Right ventricle myocardium inferior (tissue), 1 donor: ENCODE results near the gene CFP. TPM values are rescaled to one million over a fixed set of nuclear protein-coding genes. Genes with fewer than 3 reads are reported as not detected.

Experiments used
- ATAC-seq: fragments of 200-7000 bp; cut with Tn5 transposase; one replicate; pipeline ENCODE4 v1.9.1; 2020; ENCODE audit warnings: mild to moderate bottlenecking, moderate library complexity
- DNase-seq: peaks from one replicate; pipeline ENCODE4 v3.0.0; 2021; ENCODE audit errors: missing footprints
- intact Hi-C: fragments of 100-400 bp; cut with DNase I; formaldehyde crosslinking; loops from one replicate; pipeline ENCODE4 v1.11.0; 2022
- total RNA-seq: library from RNA; stranded (reverse); fragmentation: NEBNext Ultra II Directional; extraction: Animal tissue kit (Norgen Biotek cat#: 25700); gene quantifications from one replicate; pipeline ENCODE4 v1.2.1, GENCODE V29; 2021
- donor health status: DM: no; HTN: yes; CAD: no; lungs with severe emphysema.

The CFP gene
- total RNA-seq, 1 donor from 2014 or later = 3.7 TPM

DNA sequence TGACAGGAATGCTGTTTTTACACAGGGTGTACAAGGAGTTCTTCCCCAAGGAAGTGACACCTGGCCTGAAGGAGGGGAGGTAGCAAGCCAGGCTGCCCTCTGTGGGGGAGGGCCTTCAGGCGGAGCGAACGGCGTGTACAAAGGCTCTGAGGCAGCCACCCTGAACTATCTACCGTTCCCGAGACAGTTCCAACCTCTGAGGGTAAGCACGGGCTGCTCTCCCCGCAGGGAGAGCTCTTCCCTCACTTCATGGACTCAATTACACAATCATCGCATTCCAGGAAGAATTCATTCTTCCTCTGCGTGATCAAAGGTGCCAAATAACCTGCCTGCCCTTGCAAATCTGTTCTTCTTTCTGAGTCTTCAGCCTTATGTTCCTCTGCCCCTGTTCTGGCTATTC lies 15.8 kb upstream of the CFP start:
- ATAC-seq = no peak
- intact Hi-C loops = loop anchor here (2.0 to 10.0 kb wide), 3 partner anchors 83 to 451 kb away; partner anchors contain the start of genes ARAF and UBA1
- no peak for DNase-seq

DNA sequence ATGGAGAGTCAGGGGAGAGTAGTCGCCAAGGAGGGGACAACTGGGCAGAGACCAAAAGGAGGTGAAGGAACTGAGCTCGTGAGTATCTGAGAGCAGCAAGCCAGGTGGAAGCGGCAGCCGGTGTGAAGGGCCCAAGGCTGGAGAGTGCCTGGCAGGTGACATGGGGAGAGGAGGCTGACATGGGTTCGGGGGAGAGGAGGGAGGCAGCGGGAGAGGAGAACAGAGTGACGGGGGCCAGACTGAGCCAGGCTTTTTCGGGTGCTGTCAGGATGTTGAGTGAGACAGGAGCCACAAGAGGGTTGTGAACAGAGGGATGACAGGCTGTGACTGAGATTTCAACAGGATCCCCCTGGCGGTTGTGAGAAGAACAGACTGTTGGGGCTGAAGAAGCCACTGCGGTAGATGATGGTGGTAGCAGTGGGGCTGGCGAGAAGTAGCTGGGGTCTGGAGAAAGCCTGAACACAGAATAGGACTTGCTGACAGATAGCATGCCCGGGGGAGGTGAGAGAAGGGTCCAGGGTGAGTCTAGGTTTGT lies 14.9 kb upstream of the CFP start:
- DNase-seq = no peak
- peak; percentile 70 for ATAC-seq
- intact Hi-C loops = loop anchor here (2.0 to 10.0 kb wide), 3 partner anchors 82 to 450 kb away; partner anchors contain the start of genes ARAF and UBA1

DNA sequence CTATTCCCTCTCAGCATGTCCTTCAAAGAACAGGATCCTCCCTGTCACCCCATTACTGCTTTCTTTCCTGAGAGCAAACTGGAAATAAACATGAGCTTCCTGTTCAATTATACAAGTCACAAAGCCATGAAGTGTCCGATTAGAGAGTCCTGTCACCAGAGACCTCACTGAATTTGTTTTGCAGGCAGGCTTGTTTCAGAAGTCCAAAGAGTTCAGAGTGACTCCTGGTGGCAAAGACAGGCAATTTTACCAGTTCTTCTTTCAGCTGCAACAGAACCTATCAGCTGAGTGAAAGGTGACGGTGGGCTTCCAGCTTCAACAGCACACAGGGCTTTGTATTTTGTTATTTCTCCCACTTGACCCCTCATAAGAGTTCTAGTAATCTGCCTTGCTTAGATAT lies 14.2 kb upstream of the CFP start:
- no peak for DNase-seq
- intact Hi-C loops = loop anchor here (2.0 to 10.0 kb wide), 2 partner anchors 103 to 449 kb away; partner anchors contain the start of gene UBA1
- peak; percentile 52 for ATAC-seq

DNA sequence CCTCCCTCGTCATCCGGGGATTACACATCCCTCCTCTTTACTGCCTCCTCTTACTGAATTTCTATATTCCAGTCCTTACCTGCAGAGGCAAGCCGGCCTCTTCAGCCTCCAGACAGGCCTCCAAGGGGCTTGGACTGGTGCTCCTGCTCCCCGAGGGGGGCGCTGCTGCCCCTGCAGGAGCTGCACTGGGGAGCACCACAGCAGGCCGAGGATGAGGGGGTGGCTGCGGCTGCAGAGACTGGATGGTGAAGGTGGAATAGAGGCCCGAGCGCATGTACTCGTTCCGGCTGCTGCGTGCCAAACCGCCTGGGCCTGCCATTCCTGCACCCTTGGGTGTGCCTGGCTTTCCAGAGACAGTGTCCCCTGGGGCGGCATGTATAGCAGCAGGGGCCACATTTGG lies 9.1 kb upstream of the CFP start:
- ATAC-seq = no peak
- intact Hi-C loops = no loop called here
- no peak for DNase-seq

DNA sequence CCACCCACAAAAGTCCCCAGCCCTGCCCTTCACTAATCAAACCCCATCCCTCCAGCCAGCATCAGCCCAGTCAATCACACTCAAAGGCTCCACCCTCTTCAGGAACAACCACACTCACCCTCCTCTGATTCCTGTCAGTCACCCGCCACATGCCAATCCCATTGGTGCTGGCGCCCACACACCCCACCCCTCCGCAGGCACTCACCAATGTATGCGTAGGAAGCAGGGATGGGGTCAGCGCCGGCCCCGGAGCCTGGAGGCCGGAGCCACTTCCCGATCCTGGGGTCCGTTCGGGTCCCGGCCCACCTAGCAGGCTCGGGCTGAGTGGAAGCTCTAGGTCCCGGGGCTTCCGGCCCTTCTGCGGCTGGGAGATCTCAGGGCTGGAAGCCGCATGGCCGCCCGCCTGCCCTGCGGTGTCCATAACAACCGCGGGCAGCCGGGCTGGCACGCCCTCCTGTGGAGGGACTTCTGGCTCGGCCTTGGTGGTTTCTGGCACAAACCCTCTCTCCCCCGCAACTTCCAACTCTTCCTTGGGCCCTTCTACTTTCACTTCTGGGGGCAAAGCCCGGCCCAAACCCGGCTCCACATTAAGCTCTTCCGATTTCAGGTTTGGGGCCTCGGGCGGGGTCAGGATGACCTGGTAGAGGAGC lies 7.9 kb upstream of the CFP start:
- ATAC-seq (peak; percentile 70), DNase-seq (peak; percentile 77)
- intact Hi-C loops = no loop called here

DNA sequence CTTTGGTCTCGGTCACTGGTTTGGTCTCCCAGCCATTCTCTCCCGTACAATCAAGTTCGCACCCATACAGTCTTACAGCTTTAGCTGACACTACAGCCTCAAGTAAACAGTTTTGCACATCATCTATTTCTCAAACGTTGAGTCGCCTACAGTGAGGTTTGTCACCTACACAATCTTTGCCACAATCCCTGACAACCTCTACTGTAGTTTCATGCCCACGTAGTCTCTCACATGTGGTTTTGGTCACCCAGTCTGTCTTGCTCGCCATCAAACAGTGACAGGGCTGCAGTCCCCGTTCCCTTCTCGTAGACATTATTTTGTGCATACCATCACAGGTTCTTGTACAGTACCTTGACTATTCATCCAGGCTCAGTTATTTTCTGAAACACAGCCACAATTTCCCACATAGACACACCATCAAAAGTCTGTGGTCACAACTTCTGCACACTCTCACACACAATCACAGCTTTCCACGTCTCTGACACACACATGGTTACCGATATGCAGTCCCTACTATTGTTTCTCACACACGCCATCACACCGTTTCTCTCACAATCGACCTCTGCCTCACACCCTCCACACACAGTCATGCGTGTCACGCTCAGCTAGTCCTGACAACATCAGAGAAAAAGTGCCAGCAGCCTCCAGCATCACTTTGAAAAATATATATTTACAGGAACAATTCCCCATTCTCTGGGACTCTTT lies 5.3 kb upstream of the CFP start:
- intact Hi-C loops = no loop called here
- DNase-seq (no peak), ATAC-seq (no peak)

DNA sequence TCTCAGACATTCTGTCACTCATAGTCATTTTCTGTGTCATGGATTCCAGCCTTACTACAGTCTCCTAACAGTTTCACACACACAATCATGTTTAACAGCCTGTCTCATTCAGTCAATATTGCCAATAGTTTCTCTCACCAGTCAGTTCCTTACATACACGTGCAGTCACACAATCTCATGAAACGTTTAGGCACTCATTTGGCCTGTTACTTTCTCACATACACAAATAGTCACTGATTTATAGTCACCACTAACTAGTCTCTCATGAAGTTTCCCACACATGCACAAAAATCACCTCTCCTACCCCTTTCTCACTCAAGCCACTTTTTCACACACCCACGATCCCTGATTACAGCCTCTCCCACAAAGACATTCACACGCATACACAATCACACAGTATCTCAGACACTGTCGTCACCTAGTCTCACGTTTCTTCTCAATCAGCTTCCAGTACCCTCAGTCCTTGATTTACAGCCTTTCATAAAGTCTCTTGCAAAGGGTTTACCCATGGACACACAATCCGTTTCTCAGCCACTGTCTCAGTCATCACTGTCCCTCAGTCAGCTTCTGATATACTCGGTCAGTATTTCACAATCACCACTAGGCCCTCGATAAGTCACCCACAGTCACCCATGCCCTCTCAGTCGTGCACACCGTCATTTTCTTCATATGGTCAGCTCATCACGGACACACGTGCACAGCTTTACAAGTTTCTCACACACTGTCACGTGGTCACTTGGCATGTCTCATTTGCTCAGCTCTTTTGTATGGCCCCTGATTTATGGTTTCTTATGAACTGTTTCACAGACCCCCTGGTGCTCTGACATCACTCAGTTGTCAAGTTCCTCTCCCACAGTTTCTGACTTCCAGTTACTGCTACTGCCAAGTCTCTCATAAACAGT lies 4.2 kb upstream of the CFP start:
- ATAC-seq (no peak), DNase-seq (no peak)
- intact Hi-C loops = no loop called here

DNA sequence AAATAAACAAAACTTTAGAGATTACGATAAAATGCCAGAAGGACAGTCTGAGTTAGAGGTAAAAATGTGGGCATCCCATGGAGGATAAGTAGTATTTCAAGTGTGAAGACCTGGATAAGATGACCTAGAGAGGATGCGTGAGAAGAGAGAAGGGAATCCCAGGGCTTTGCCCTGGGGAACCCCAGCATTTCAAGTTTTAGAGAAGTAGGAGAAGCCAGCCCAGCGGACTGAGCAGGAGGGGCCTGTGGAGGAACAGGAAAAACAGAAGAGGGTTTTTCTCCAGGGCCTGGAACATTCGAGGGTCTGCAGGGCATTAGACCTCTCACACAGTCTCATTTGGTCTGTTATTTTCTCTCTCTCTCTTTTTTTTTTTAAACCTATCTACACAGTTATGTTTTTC lies 2.9 kb upstream of the CFP start:
- DNase-seq = no peak
- ATAC-seq = no peak
- intact Hi-C loops = no loop called here

DNA sequence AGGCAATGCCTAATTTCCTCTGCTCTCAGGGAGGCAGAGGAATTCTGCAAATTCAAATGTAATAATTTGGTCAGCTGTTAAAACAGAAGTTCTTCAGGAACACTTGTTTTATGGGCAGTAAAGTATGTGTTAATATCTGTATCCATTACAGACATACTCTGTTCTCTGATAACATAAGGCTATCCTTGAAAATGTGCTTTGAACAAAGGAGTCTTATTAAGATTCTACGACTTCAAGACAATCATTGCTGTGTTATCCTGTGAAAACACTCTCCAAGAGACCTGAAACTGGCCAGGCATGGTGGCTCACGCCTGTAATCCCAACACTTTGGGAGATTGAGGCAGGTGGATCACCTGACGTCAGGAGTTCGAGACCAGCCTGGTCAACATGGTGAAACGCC lies 1.9 kb upstream of the CFP start:
- ATAC-seq = no peak
- intact Hi-C loops = no loop called here
- DNase-seq = no peak

DNA sequence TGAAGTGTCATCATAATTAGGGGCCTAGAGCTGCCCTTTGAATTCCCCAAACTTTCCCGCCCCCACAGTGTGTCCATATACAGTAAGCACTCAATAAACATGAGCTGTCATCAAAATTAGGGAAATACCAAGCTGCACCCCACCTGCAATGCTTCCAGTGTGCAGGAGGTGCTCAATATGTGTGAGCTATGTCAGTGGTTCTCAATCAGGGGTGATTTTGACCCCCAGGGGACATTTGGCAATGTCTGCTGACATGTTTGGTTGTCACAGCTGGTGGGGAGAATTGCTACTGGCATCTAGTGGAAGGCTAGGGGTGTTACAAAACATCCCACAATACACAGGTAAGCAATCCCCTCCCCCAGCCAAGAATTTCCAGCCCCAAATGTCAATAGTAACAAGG lies 748 bp downstream of the CFP start:
- DNase-seq (no peak), ATAC-seq (no peak)
- intact Hi-C loops = no loop called here

DNA sequence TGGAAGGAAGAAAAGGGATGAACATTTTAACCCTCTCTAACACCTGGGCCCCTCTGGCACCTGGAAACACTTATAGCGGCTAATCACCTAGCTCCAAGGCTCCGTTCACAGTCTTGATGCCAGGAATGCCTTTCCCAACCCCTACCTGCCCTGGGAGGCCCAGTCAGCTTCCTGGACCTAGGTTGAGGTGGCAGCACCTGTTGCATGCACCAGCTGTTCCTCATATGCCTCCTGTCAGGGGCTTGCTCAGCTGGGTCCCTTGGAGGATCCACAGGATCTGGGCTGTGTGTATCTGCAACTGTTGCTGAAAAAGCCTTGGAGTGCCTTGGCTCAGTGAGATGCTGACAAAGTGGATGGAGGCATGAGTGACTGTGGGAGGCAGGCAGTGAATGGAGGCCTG lies 4.4 kb downstream of the CFP start:
- intact Hi-C loops = no loop called here
- DNase-seq (no peak), ATAC-seq (no peak)

DNA sequence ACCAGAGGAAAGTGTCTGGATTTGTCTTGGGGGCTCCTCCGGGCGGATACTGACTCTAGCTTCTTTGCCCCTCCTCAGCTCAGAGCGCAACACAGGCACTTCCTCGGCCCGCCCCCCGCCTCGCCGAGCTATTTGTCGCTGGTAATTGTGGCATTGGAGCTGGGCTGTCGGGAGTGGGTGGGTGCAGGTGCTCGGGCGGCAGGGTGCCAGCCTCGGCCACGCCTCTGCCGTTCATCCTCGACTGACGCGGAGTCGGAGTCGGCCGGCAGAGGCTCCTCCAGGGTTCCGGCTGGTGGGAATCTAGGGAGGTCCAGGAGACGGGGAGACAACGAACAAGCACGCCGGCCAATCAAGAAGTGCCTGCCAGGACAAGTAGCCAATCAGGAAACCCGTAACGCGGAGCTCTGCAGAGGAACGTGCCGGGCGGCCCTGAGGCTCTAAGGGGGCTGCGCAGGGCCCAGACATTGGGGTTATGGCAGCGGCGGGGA lies 6.1 kb downstream of the CFP start:
- peak; percentile 69 for DNase-seq
- intact Hi-C loops = no loop called here
- ATAC-seq = peak; percentile 46

DNA sequence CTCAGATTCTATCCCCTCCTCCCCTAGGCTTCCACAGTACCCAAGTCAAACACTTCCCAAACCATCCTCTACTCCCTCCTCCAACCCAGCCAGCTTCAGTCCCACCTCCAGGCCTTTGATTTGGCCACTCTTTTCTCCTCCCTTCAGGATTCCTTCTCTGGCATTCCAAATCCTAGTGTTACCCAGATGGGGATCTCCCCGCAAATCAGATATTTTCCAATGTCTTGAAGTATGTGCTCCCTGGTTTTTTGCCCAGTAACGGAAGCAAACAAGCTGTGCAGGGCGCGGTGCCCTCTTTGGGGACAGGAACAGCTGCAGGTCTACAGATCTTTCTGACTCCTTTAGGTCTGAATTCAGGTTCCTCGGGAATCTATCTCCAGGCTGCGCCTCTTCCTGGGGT lies 7.9 kb downstream of the CFP start:
- intact Hi-C loops = no loop called here
- DNase-seq (no peak), ATAC-seq (no peak)

DNA sequence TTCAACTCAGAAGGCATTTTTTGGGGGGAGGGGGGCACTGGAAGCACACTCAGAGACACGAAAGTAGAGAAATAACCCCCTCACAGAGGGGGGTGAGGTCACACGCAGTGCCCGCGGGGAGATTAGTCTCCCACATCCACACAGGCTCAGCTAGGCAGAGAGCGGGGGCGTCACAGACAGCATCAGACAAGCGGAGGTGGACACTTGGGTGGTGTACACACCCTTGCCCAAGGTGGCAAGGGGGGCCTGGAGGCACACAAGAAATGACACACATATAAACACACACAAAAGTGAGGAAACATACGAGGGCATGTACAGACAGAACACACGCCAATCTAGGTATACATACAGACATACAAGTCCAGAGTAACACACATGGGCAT lies 9.4 kb downstream of the CFP start:
- no peak for ATAC-seq
- DNase-seq = no peak
- intact Hi-C loops = no loop called here

DNA sequence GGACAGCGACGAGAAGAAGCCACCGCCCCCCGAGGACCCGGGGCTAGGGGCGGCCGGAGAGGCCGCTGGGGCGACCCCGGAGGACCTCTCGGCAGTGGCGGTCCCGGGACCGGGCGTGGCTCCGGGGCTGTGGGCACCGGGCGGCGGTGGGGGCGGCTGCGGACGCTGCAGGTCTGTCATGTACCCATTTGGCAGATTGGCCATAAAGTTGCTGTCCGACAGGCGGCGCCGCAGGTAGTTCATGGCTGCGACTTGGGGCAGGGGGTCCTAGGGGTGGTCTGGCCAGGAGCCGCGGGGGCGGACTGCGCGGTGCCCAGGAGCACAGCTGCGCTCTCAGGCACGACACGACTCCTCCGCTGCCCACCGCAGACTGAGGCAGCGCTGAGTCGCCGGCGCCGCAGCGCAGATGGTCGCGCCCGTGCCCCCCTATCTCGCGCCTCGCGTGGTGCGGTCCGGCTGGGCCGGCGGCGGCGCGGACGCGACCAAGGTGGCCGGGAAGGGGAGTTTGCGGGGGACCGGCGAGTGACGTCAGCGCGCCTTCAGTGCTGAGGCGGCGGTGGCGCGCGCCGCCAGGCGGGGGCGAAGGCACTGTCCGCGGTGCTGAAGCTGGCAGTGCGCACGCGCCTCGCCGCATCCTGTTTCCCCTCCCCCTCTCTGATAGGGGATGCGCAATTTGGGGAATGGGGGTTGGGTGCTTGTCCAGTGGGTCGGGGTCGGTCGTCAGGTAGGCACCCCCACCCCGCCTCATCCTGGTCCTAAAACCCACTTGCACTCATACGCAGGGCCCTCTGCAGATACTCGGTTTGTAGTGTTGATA lies 10.0 kb downstream of the CFP start, which contains the start of gene SYN1:
TSS of gene SYN1 (minus strand) at position 372 of the 817 bp plus-strand sequence. CDS start at position 243, 129 bp downstream.
- ATAC-seq (peak; percentile 98), DNase-seq (peak; percentile 90)
- intact Hi-C loops = no loop called here

DNA sequence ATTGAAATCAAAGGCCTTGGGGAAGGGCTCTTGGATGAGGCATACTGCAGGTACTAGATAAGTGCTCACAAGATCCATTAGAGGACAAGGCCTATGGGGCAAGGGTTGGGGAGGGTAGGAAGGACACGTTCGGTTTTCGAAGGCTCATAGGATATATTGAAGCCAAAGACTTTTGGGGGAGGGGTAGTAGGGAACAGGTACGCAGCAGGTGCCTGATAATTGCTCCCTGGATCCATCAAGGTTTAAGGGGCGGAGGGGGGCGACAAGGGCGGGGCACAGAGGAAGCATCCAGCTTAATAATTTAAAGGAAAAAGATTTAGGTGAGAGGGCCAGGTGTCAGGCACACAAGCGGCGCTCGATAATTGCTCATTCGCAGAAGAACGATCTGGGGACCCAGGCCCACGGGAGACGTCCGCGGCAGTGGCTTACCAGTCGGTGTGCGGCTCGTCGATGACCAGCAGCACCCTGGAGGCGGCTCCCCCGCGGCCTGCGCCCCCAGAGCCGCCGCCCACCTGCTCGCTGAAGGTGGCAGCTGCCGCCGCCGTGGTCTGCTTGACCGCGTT lies 10.7 kb downstream of the CFP start:
- ATAC-seq (no peak), DNase-seq (no peak)
- intact Hi-C loops = no loop called here

DNA sequence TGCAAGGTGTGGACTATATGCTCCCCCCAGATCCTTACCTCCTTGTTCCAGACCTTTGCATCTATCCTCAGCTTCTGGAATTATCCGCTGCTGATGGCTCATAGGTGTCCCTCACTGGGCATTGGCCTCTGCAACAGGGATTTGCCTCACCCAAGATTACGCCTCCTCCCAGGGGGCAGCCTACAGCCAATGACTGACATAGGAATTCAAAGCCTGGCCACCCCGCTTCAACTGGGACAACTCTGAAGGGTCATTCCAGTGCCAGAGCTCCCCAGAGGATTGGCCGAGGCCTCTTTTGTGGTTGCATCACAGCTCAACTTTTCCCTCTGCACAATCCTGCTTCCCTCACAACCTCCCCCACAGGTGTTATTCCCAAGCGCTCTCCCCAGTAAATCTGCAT lies 15.1 kb downstream of the CFP start:
- DNase-seq (no peak), ATAC-seq (no peak)
- intact Hi-C loops = no loop called here

DNA sequence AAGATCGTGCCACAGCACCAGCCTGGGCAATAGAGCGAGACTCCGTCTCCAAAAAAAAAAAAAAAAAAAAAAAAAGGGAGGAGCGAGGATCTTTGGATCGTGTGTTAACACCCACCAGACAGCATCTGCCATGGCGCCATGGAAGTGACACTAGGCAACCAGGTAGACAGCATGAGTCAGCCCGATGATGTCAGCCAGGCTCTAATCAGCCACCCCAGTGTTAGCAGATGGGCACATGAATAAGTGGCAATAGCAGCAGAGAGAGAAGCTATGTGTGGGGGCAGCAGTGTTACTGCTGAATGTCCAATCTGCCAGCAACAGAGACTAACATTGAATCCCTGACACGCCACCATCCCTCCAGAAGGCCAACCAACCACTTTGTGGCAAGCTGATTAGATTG lies 16.6 kb downstream of the CFP start:
- intact Hi-C loops = no loop called here
- ATAC-seq (no peak), DNase-seq (no peak)
